Measurements from ENCODE around the gene C1orf167. TPM values are rescaled to one million over a fixed set of nuclear protein-coding genes. Genes with fewer than 3 reads are reported as not detected.

The C1orf167 gene
- total RNA-seq, 6 donors from 2014 or later, result 1.0 to 14.3 (median 8.8) TPM

DNA sequence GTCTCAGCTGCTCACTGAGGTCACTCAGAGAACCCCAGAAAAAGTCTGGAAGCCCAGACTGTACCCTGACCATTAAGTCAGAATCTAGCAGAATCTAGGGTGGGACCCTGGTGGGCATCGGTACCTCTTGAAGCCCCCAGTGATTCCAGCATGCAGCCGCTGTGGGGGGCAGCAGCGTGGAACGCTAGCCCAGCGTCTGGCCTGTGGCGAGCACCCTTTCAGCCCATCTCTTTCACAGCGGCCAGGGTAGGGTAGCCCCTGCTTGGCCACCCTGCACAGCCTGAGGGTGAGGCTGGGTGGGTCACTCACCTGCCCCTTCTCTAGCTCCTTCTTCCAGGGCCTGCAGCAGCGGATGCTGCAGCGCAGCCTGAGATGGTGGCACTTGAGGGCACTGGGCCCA, 16.3 kb downstream of the C1orf167 start:
- no peak overlapping the region for H3K4me3 ChIP-seq
- H3K36me3 ChIP-seq, result no peaks in the 10 kb centered on the region
- H3K9me3 ChIP-seq, result no peaks in the 10 kb centered on the region
- no peaks in the 10 kb centered on the region for H3K4me1 ChIP-seq
- no peak overlapping the region for H3K27ac ChIP-seq
- 98% methylated on average over 7 of the region's 9 CpGs; no CpG with 5 or more reads in 1 of the 2 donors for WGBS, 2 donors
- no peaks in the 10 kb centered on the region for H3K27me3 ChIP-seq
- DNase-seq (no peak), ATAC-seq (ENCODE audit: low FRiP score in 2 of 2) (no peak)
- TF ChIP-seq EP300 (IDR thresholded peaks at IDR 0.05), result no peak
- TF ChIP-seq POLR2AphosphoS5 (IDR thresholded peaks at IDR 0.05), result no peak
- TF ChIP-seq POLR2A (IDR thresholded peaks at IDR 0.05), result no peak
- no peak for TF ChIP-seq CTCF (IDR thresholded peaks at IDR 0.05)

GRCh38 chr1:11778844-11779623, 17.0 kb downstream of the C1orf167 start:
- ATAC-seq (ENCODE audit: low FRiP score in 2 of 2) (no peak), DNase-seq (peak in 1 of 2 donors; percentile 61)
- no peaks in the 10 kb centered on the region for H3K27me3 ChIP-seq
- no peaks in the 10 kb centered on the region for H3K9me3 ChIP-seq
- H3K27ac ChIP-seq, result no peak overlapping the region
- no peaks in the 10 kb centered on the region for H3K4me1 ChIP-seq
- no peaks in the 10 kb centered on the region for H3K36me3 ChIP-seq
- no peak for TF ChIP-seq CTCF (IDR thresholded peaks at IDR 0.05)
- TF ChIP-seq POLR2A (IDR thresholded peaks at IDR 0.05), result no peak
- no peak for TF ChIP-seq EP300 (IDR thresholded peaks at IDR 0.05)
- TF ChIP-seq POLR2AphosphoS5 (IDR thresholded peaks at IDR 0.05), result no peak
- 93 to 97% methylated on average over 14 of the region's 15 CpGs for WGBS, 2 donors
- no peak overlapping the region for H3K4me3 ChIP-seq

- no peak overlapping the region for H3K4me3 ChIP-seq
- no peaks in the 10 kb centered on the region for H3K36me3 ChIP-seq
- no peaks in the 10 kb centered on the region for H3K27me3 ChIP-seq
- ATAC-seq (ENCODE audit: low FRiP score in 2 of 2) (no peak), DNase-seq (peak in 1 of 2 donors; percentile 77)
- H3K27ac ChIP-seq, result no peak overlapping the region
- TF ChIP-seq EP300 (IDR thresholded peaks at IDR 0.05), result no peak
- no peak for TF ChIP-seq POLR2A (IDR thresholded peaks at IDR 0.05)
- 84 to 94% methylated on average over 2 to 13 of the region's 13 CpGs for WGBS, 2 donors
- peaks cover 3 to 7% (median 6%) of the 10 kb centered on the region in 4 donors for H3K4me1 ChIP-seq
- no peaks in the 10 kb centered on the region for H3K9me3 ChIP-seq
Measured at GRCh38 chr1:11779715-11780379, 17.9 kb downstream of the C1orf167 start.

DNA sequence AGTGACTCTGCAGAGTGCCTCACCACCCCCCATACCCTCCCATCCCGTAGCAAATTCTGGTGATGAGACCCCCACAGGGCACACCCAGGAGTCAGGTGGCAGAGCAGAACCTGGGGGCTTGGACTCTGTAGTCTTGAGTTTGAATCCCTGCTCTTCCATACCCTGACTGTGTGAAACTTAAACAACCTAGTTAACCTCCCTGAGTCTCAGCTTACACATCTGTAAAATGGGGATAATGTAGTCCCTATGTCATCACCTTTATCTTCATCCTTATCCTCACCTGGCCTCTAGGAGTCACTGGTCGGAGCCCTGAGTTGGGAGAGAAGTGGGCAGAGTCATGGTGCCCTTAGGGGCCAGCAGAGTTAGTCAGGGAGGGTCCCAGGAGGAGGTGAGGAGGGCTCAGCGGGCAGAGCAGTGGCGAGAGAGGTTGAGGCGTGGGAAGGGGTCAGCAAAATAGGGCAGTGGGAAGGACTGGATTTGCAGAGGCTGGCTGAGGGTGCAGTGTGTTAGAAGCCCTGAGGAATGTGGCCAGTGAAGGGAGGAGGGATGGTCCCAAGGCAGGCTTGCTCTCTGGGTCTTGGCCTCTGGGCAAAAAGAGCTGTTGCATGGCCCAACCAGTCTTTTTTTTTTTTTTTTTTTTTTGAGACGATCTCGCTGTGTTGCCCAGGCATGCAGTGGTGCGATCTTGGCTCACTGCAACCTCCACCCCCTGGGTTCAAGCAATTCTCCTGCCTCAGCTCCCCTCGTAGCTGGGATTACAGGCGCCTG, 18.6 kb downstream of the C1orf167 start:
- Histone ChIP-seq H3K4me3 (no peak overlapping the region), H3K36me3 (no peaks in the 10 kb centered on the region), H3K9me3 (no peaks in the 10 kb centered on the region), H3K27me3 (no peaks in the 10 kb centered on the region), H3K4me1 (peaks cover 10 to 14% (median 13%) of the 10 kb centered on the region in 4 donors), H3K27ac (no peak overlapping the region)
- TF ChIP-seq CTCF (IDR thresholded peaks at IDR 0.05), result no peak
- TF ChIP-seq POLR2AphosphoS5 (IDR thresholded peaks at IDR 0.05), result no peak
- no peak for TF ChIP-seq EP300 (IDR thresholded peaks at IDR 0.05)
- no peak for ATAC-seq (ENCODE audit: low FRiP score in 2 of 2)
- DNase-seq, result no peak
- 81 to 94% methylated on average over 9 to 10 of the region's 10 CpGs for WGBS, 2 donors

DNA sequence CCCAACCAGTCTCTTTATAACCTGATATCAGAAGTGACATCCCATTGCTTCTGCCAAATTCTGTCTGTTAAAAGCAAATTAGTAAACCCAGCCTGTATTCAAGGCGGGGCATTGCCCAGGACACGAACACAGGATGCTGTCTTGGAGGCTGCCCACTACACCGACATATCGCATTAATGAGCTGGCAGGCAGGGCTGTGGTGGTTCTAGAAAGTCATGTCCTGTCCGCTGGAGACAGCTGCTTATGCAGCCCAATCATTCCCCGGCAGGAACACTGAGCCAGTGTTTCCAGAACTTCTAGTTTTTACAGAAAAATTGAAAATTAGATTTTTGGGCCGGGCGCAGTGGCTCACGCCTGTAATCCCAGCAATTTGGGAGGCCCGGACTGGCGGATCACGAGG, 19.3 kb downstream of the C1orf167 start:
- H3K9me3 ChIP-seq, result no peaks in the 10 kb centered on the region
- H3K4me3 ChIP-seq, result no peak overlapping the region
- no peak overlapping the region for H3K27ac ChIP-seq
- no peak for ATAC-seq (ENCODE audit: low FRiP score in 2 of 2)
- WGBS, 2 donors, result 82 to 89% methylated on average over 9 to 12 of the region's 12 CpGs
- DNase-seq, result no peak
- TF ChIP-seq POLR2A (IDR thresholded peaks at IDR 0.05), result no peak
- TF ChIP-seq CTCF (IDR thresholded peaks at IDR 0.05), result no peak
- TF ChIP-seq EP300 (IDR thresholded peaks at IDR 0.05), result no peak
- no peak for TF ChIP-seq POLR2AphosphoS5 (IDR thresholded peaks at IDR 0.05)
- H3K27me3 ChIP-seq, result no peaks in the 10 kb centered on the region
- peaks cover 12 to 22% (median 20%) of the 10 kb centered on the region in 4 donors for H3K4me1 ChIP-seq
- no peaks in the 10 kb centered on the region for H3K36me3 ChIP-seq
